HG02884 (cell line): ENCODE results near the gene SARS1.
"Not testable (repeated sequence)": the region's sequence is repeated elsewhere in the genome, so short reads cannot be mapped to it uniquely, and the experiment has no call there.

Experiments
- ATAC-seq: cut with Tn5 transposase; IDR thresholded peaks from one replicate; pipeline ENCODE4 v1.9.1; 2021; ENCODE audit warnings: mild to moderate bottlenecking, moderate library complexity; ENCODE audit not compliant: unreplicated experiment

The SARS1 gene

DNA sequence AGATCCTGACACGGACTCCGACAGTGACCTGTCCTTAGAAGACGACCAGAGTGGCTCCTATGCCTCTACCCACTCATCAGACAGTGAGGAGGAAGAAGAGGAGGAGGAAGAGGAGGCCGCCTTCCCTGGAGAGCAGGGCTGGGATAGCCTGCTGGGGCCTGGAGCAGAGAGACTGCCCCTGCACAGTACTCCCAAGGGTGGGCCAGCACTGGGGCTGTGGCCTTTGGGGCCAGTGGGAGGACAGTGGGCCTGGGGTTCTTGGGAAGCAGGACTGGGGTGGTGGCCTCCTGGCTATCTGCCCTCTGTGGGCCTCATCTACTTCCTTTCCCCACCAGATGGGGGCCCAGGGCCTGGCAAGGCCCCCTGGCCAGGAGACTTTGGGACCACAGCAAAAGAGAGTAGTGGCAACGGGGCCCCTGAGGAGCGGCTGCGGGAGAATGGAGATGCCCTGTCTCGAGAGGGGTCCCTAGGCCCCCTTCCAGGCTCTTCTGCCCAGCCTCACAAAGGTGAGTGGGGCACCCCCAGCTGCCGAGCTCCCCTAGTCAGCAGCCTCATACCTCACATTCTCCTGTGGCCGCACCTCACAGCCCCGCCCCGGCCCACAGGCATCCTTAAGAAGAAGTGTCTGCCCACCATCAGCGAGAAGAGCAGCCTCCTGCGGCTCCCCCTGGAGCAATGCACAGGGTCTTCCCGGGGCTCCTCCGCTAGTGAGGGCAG is 59.3 kb downstream of the SARS1 start:
- ATAC-seq = no peak

GRCh38 chr1:109273570-109274288 is 60.0 kb downstream of the SARS1 start:
- no peak for ATAC-seq

- no peak for ATAC-seq
Observed at GRCh38 chr1:109274533-109275476, 61.1 kb downstream of the SARS1 start.

- no peak for ATAC-seq
Observed at GRCh38 chr1:109275706-109276345, 62.1 kb downstream of the SARS1 start.

- ATAC-seq = peak; percentile 82
Observed at GRCh38 chr1:109277434-109278204, 63.9 kb downstream of the SARS1 start.

DNA sequence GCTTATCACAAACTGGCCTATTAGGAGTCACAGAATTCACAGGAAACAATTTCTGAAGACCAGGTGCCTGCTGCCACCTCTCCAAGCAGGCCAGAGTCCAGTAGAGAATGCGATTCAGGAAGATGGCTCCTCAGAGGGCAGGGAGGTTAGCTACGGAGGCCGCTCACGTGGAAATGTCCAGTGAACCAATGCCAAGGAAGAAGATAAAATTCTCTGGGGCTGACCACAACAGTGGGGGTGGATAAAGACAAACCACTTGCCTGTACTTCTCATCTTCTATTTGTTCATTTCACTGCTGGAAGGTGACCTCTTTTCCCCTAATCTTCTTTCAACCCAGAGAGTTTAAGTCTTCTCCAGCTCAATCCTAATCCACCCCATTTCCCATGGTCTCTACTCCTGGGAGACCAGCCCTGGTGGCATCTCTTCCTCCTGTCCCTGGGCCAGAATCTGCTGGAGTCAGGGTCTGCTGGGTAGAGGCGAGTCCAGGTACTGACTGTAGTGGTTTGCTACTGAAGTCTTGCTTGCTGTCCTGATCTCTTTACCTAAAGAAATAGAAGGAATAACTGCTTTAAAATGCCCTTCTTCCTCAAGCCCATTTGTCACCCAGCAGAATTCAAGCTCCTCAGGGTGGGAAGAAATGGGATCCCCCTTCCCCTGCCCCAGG is 66.0 kb downstream of the SARS1 start:
- ATAC-seq = no peak

DNA sequence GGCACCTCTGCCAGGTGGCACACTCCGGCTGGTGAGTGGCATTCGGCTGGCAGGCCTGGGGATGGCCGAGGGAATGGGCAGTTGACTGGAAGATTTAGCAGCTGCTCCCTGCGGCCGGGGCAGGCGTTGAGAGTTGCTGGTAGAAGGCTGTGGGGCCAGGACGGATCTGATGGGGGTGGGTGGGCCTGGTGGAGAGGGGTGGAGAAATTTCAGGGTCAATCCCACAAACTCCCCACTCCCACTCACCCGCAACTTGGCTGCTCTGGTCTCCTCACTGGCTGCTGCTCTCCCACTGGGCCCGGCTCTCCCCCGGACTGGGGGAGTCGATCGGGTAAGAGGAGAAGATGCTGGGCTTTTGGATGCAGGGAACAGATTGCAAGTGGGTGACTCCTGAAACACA is 67.1 kb downstream of the SARS1 start:
- no peak for ATAC-seq

DNA sequence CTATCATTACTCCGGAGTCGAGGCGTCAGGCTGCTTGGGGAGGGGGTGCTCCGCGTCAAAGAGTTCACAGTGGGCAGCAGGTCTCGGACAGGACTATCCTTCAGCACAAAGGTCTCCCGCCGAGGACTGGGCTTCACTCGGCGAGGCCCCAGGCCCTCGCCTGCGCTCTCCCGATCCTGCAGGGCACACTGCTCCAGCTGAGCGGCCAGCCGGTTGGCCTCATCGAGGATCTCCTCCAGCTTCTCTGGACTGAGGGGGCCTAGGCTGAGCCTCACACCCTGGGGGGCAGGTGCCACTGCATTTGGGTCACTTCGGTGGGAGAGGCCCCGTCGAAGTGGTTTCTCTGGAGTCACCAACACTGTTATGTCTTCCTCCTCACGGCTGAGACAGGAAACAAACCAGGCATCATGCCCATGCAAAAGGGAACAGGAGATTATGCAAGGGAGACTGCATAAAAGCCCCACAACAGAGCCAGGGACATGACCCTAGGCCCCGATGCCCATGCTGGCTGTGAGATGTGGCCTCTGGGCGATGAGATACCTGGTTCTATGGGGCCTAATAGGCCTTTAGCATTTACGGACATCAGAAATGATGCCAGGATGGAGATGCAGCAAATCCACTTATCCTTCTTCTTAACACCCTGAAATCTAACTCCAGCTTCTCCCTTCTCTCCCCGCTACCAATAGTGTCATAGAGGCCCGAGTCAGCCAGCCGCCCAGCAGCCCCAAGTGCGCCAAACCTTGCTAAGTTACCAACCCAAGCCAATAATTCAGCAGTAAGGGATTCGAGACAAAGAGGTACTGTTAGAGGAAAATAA is 68.2 kb downstream of the SARS1 start:
- no peak for ATAC-seq

GRCh38 chr1:109282497-109282951 is 68.8 kb downstream of the SARS1 start:
- ATAC-seq = no peak

DNA sequence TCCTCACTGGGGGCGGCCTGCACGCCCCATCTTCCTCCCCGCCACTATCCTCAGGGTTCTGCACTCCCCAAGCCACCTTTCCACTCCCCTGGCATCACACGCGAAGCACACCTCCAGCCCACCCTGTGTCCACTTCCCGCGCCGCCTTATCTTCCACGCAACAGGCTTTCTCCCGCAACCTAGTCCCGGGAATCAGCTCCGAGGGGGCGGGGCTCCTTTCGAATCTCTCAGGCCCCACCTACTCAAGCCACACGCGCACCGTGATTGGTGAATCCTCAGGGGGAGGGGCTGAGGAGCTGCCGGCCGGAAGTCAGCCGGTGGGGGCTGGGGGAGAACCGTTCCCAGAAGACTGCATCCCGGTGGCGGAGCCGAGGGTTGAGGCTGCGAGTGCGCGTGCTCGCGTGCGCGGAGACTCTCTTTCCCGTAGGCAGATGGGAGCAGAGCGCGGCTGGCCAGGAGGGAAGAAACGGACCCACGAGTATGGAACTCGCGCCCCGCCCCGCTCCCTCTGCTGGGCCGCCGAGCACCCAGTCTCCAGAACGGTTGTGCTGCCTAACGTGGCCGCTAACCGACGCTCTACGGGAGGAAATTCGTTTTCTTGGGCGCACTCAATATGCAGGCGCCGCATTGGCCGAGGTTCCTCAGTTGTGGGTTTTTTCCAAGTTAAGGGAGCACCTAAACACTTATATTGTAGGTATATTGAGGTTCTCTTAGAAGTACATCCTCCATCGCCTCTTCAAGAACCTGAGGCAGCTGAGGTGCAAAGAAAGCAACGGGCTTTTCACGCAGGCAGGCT is 69.4 kb downstream of the SARS1 start, which contains the start of gene PSRC1:
Gene PSRC1, minus strand, starts transcription at position 194 of the 796 bp plus-strand sequence.
- peak; percentile 93 for ATAC-seq

GRCh38 chr1:109283748-109284600 is 70.3 kb downstream of the SARS1 start:
- ATAC-seq = no peak

DNA sequence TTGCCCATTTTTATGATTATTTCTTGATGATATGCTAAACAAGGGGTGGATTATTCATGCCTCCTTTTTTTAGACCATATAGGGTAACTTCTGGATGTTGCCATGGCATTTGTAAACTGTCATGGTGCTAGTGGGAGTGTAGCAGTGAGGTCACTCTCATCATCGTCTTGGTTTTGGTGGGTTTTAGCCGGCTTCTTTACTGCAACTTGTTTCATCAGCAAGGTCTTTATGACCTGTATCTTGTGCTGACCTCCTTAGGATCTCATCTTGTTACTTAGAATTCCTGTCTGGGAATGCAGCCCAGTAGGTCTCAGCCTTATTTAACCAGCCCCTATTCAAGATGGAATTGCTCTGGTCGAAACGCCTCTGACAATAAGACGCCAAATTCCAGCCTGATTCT is 73.0 kb downstream of the SARS1 start:
- ATAC-seq = not testable (repeated sequence)
